Hepatocyte (in vitro differentiated cells): ENCODE results near the gene ADCY6. TPM values are rescaled to one million over a fixed set of nuclear protein-coding genes. Genes with fewer than 3 reads are reported as not detected.

Experiments used
- DNase-seq: peaks from one replicate; pipeline ENCODE4 v3.0.0-alpha.2; 2016; ENCODE audit warnings: low spot score
- H2AFZ ChIP-seq: fragments of 200-600 bp; sonication (generic); 2 replicates; pipeline ENCODE4 v1.6.0; 2016; ENCODE audit warnings: antibody characterized with exemption, mild to moderate bottlenecking
- H3K27ac ChIP-seq: fragments of 200-600 bp; sonication (generic); 2 replicates; pipeline ENCODE4 v1.5.1; 2016; ENCODE audit warnings: mild to moderate bottlenecking
- H3K27me3 ChIP-seq: fragments of 200-600 bp; sonication (generic); 2 replicates; pipeline ENCODE4 v1.6.1; 2016
- H3K36me3 ChIP-seq: fragments of 200-600 bp; sonication (generic); replicated peaks from 2 replicates; pipeline ENCODE4 v1.5.1; 2016; ENCODE audit warnings: low read depth; ENCODE audit not compliant: insufficient read depth
- H3K4me1 ChIP-seq: fragments of 200-600 bp; sonication (generic); 2 replicates; pipeline ENCODE4 v1.5.1; 2016; ENCODE audit warnings: mild to moderate bottlenecking, moderate library complexity; ENCODE audit not compliant: insufficient read depth
- H3K4me2 ChIP-seq: fragments of 200-600 bp; sonication (generic); 2 replicates; pipeline ENCODE4 v1.6.0; 2016
- H3K4me3 ChIP-seq: fragments of 200-600 bp; sonication (generic); 2 replicates; pipeline ENCODE4 v1.5.1; 2016; ENCODE audit warnings: mild to moderate bottlenecking
- H3K79me2 ChIP-seq: fragments of 200-600 bp; sonication (generic); 2 replicates; pipeline ENCODE4 v1.6.0; 2017; ENCODE audit warnings: mild to moderate bottlenecking
- H3K9me2 ChIP-seq: fragments of 200-600 bp; sonication (generic); replicated peaks from 2 replicates; pipeline ENCODE4 v1.6.0; 2017; ENCODE audit warnings: mild to moderate bottlenecking; ENCODE audit not compliant: insufficient read depth
- H3K9me3 ChIP-seq: fragments of 200-600 bp; sonication (generic); 2 replicates; pipeline ENCODE4 v1.5.1; 2016; ENCODE audit warnings: low read depth, mild to moderate bottlenecking
- H4K20me1 ChIP-seq: fragments of 200-600 bp; sonication (generic); 2 replicates; pipeline ENCODE4 v1.6.0; 2016; ENCODE audit warnings: mild to moderate bottlenecking; ENCODE audit not compliant: insufficient read depth, poor library complexity, severe bottlenecking
- CTCF ChIP-seq: fragments of 200-600 bp; sonication (generic); IDR thresholded peaks from 2 replicates; pipeline ENCODE4 v1.5.1; 2016; ENCODE audit warnings: antibody characterized with exemption, mild to moderate bottlenecking; ENCODE audit not compliant: poor library complexity
- EZH2 ChIP-seq: fragments of 200-600 bp; sonication (generic); IDR thresholded peaks from 2 replicates; pipeline ENCODE4 v1.6.1; 2016; ENCODE audit warnings: antibody characterized with exemption, mild to moderate bottlenecking, borderline replicate concordance
- EZH2phosphoT487 ChIP-seq: fragments of 200-600 bp; sonication (generic); IDR thresholded peaks from one replicate; pipeline ENCODE4 v1.6.1; 2018; ENCODE audit warnings: antibody characterized with exemption, mild to moderate bottlenecking, low read depth, moderate library complexity; ENCODE audit not compliant: unreplicated experiment, severe bottlenecking
- WGBS: methylation state at CpG from one replicate; pipeline ENCODE4 v1.1.6; 2016; ENCODE audit warnings: low lambda C conversion rate; ENCODE audit errors: missing lambda C conversion rate; 5-methylcytosine and 5-hydroxymethylcytosine counted together
- polyA plus RNA-seq: library from polyadenylated mRNA; unstranded; fragments of >200 nt; fragmentation: Nextera tagmentation; extraction: Ambion mirVana; gene quantifications from 2 replicates; pipeline ENCODE4 v1.2.1, GENCODE V29; 2016
- total RNA-seq: library from RNA; depleted of rRNA; stranded (reverse); fragments of >200 nt; gene quantifications from 2 replicates; pipeline ENCODE4 v1.2.3, GENCODE V29; 2014

The ADCY6 gene
- total and polyA plus RNA-seq, 2 experiments from 2014 or later, result 22.7 to 37.7 TPM

DNA sequence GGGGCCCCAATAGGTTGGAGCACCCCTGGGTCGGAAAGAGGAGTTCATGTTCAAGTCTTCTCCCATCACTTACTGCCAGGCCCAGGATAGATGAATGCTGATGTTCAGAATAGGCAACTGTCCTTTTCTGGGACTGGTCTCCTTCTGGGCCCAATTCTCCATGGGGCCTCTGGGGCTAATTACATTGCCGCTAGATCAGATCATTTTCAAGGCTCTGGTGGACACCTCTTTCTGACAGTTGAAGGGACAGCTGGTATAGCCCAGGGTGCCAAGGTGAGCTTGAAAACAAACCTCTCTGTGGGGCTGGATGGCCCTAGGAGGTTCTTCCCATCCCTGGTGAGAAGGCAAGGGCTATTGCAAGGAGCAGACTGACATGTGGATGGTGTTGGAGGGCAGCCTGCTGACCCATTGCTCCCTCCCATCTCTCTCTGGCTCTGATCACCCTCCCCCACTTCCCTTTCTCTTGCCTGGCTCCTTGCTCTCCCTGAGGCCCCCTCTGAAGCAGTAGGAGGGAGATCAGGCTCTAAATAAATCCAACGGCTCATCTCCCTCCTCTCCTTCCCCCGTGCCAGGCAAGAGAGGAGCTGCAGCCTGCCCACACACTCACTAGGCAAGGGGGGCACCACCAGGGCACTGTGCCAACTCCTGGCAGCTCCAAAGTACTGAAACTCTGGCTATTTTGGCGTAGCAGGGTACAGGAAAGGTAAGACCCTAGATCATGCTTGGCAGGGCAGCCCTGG lies 31.3 kb upstream of the ADCY6 start:
- Histone ChIP-seq H3K4me2 (peak overlapping the region; percentile 100), H2AFZ (no peak overlapping the region), H3K9me2 (no peaks in the 10 kb centered on the region), H4K20me1 (no peaks in the 10 kb centered on the region), H3K27me3 (no peaks in the 10 kb centered on the region), H3K9me3 (no peaks in the 10 kb centered on the region), H3K4me3 (no peak overlapping the region), H3K4me1 (peaks cover 28% of the 10 kb centered on the region), H3K36me3 (no peaks in the 10 kb centered on the region), H3K79me2 (peaks cover 17% of the 10 kb centered on the region), H3K27ac (no peak overlapping the region)
- 73% methylated on average over 5 of the region's 5 CpGs for WGBS
- TF ChIP-seq EZH2phosphoT487, result no peak
- no peak for TF ChIP-seq CTCF
- no peak for TF ChIP-seq EZH2
- no peak for DNase-seq

- peak overlapping the region; percentile 26 for H3K27ac ChIP-seq
- no peaks in the 10 kb centered on the region for H4K20me1 ChIP-seq
- peak overlapping the region; percentile 99 for H2AFZ ChIP-seq
- peaks cover 32% of the 10 kb centered on the region for H3K4me1 ChIP-seq
- H3K79me2 ChIP-seq, result peaks cover 17% of the 10 kb centered on the region
- no peaks in the 10 kb centered on the region for H3K36me3 ChIP-seq
- no peaks in the 10 kb centered on the region for H3K9me3 ChIP-seq
- H3K9me2 ChIP-seq, result no peaks in the 10 kb centered on the region
- 31% methylated on average over 15 of the region's 37 CpGs for WGBS
- H3K4me2 ChIP-seq, result peak overlapping the region; percentile 100
- no peaks in the 10 kb centered on the region for H3K27me3 ChIP-seq
- DNase-seq, result peak; percentile 28
- TF ChIP-seq EZH2, result no peak
- peak; percentile 33 for TF ChIP-seq CTCF
- peak overlapping the region; percentile 97 for H3K4me3 ChIP-seq
Measured at GRCh38 chr12:48818831-48819590, 30.1 kb upstream of the ADCY6 start.

GRCh38 chr12:48817873-48818830 lies 29.3 kb upstream of the ADCY6 start, which contains the start of gene CACNB3:
Gene CACNB3 (plus strand): TSS chr12:48818496. CDS start chr12:48818930, 434 bp downstream.
- Histone ChIP-seq H3K4me2 (peak within 1 kb of the TSS; percentile 100), H3K27me3 (no peaks in the 10 kb centered on the region), H3K9me2 (no peaks in the 10 kb centered on the region), H2AFZ (peak within 1 kb of the TSS; percentile 99), H3K36me3 (no peaks in the 10 kb centered on the region), H3K79me2 (peaks cover 17% of the 10 kb centered on the region), H3K9me3 (no peaks in the 10 kb centered on the region), H4K20me1 (no peaks in the 10 kb centered on the region), H3K4me3 (peak within 1 kb of the TSS; percentile 97), H3K4me1 (peaks cover 36% of the 10 kb centered on the region), H3K27ac (peak within 1 kb of the TSS; percentile 46)
- WGBS, result 1% methylated on average over 16 of the region's 79 CpGs
- peak; percentile 83 for DNase-seq
- no peak for TF ChIP-seq CTCF
- TF ChIP-seq EZH2, result no peak
- no peak for TF ChIP-seq EZH2phosphoT487
